Left ventricle myocardium superior (tissue), 1 donor: ENCODE data around the gene EIF5. TPM values are rescaled to one million over a fixed set of nuclear protein-coding genes. Genes with fewer than 3 reads are reported as not detected.
"Not testable (repeated sequence)": the region's sequence is repeated elsewhere in the genome, so short reads cannot be mapped to it uniquely, and the experiment has no call there.

ENCODE experiments used
- ATAC-seq: fragments of 200-7000 bp; cut with Tn5 transposase; one replicate; pipeline ENCODE4 v1.9.1; 2020; ENCODE audit warnings: mild to moderate bottlenecking, moderate library complexity
- DNase-seq: peaks from one replicate; pipeline ENCODE4 v3.0.0-alpha.2; 2020
- intact Hi-C: fragments of 100-400 bp; cut with micrococcal nuclease; formaldehyde crosslinking; loops from one replicate; pipeline ENCODE4 v1.11.0; 2022
- total RNA-seq: library from RNA; stranded (reverse); fragmentation: NEBNext Ultra II Directional; extraction: Animal tissue kit (Norgen Biotek cat#: 25700); gene quantifications from one replicate; pipeline ENCODE4 v1.2.1, GENCODE V29; 2021
- donor health status: DM: no; HTN: yes; CAD: no; lungs with severe emphysema.

EIF5 gene
- total RNA-seq, 1 donor from 2014 or later, result 240 TPM

- DNase-seq, result no peak
- peak; percentile 43 for ATAC-seq
- intact Hi-C loops, result no loop called here
These were observed 22.1 kb downstream of the EIF5 start for GRCh38 chr14:103356024-103356682.

- ATAC-seq, intact Hi-C loops, DNase-seq: not testable (repeated sequence)
These were observed 23.5 kb downstream of the EIF5 start for GRCh38 chr14:103357552-103357951.

- intact Hi-C loops, result no loop called here
- ATAC-seq (no peak), DNase-seq (no peak)
These were observed 26.5 kb downstream of the EIF5 start for GRCh38 chr14:103360548-103360947.

GRCh38 chr14:103361867-103362266, 27.8 kb downstream of the EIF5 start:
- ATAC-seq, result no peak

GRCh38 chr14:103362780-103363179, 28.7 kb downstream of the EIF5 start:
- intact Hi-C loops, result no loop called here

More at GRCh38 chr14:103361867-103362266, 27.8 kb downstream of the EIF5 start:
- intact Hi-C loops, result no loop called here
- no peak for DNase-seq

GRCh38 chr14:103366741-103367140, 32.7 kb downstream of the EIF5 start:
- intact Hi-C loops, result no loop called here
- no peak for DNase-seq
- no peak for ATAC-seq

More at GRCh38 chr14:103362780-103363179, 28.7 kb downstream of the EIF5 start:
- DNase-seq, result no peak
- ATAC-seq, result no peak

- ATAC-seq (no peak), DNase-seq (no peak)
- intact Hi-C loops, result no loop called here
These were observed 34.0 kb downstream of the EIF5 start for GRCh38 chr14:103367995-103368394.

GRCh38 chr14:103370087-103370486, 36.0 kb downstream of the EIF5 start:
- ATAC-seq, result no peak
- intact Hi-C loops, result no loop called here

GRCh38 chr14:103372017-103372416, 38.0 kb downstream of the EIF5 start:
- DNase-seq, result no peak
- intact Hi-C loops, result no loop called here
- ATAC-seq, result no peak

More at GRCh38 chr14:103370087-103370486, 36.0 kb downstream of the EIF5 start:
- no peak for DNase-seq

- DNase-seq, result no peak
- ATAC-seq, result peak; percentile 25
- intact Hi-C loops, result no loop called here
These were observed 38.7 kb downstream of the EIF5 start for GRCh38 chr14:103372552-103373304.

- intact Hi-C loops, result no loop called here
- ATAC-seq, result no peak
- DNase-seq, result no peak
These were observed 40.1 kb downstream of the EIF5 start for GRCh38 chr14:103374121-103374520.

- DNase-seq, result no peak
- ATAC-seq, result no peak
- intact Hi-C loops, result no loop called here
These were observed 43.5 kb downstream of the EIF5 start for GRCh38 chr14:103377522-103378037.

GRCh38 chr14:103378038-103378854, 44.2 kb downstream of the EIF5 start:
- DNase-seq (no peak), ATAC-seq (no peak)
- intact Hi-C loops, result no loop called here

- no peak for ATAC-seq
- intact Hi-C loops, result no loop called here
These were observed 46.8 kb downstream of the EIF5 start for GRCh38 chr14:103380719-103381377.

GRCh38 chr14:103382376-103382775, 48.3 kb downstream of the EIF5 start:
- ATAC-seq (no peak), DNase-seq (no peak)
- intact Hi-C loops, result no loop called here

More at GRCh38 chr14:103380719-103381377, 46.8 kb downstream of the EIF5 start:
- no peak for DNase-seq

GRCh38 chr14:103384450-103385151, 50.6 kb downstream of the EIF5 start:
- intact Hi-C loops, result no loop called here
- ATAC-seq (peak; percentile 19), DNase-seq (no peak)

- DNase-seq, result peak; percentile 99
- peak; percentile 97 for ATAC-seq
- intact Hi-C loops, result no loop called here
These were observed 51.3 kb downstream of the EIF5 start, which contains the start of gene MARK3 for GRCh38 chr14:103385152-103385928. MARK3 (plus strand) TSS chr14:103385415; CDS start chr14:103386030, 615 bp downstream.
